ENCODE results near the gene ATF3. TPM values are rescaled to one million over a fixed set of nuclear protein-coding genes. Genes with fewer than 3 reads are reported as not detected.

ATF3 gene
- total RNA-seq, 1 donor from 2014 or later: 1.8 TPM

GRCh38 chr1:212622906-212623305 lies 14.3 kb downstream of the ATF3 start:
- H3K9me3 Mint-ChIP-seq (ENCODE audit: unreplicated experiment): no peaks in the 10 kb centered on the region
- no peak overlapping the region for H3K27ac Mint-ChIP-seq (ENCODE audit: unreplicated experiment)
- peaks cover 20% of the 10 kb centered on the region for H3K4me1 Mint-ChIP-seq (ENCODE audit: unreplicated experiment)
- TF ChIP-seq, protein P1, sequence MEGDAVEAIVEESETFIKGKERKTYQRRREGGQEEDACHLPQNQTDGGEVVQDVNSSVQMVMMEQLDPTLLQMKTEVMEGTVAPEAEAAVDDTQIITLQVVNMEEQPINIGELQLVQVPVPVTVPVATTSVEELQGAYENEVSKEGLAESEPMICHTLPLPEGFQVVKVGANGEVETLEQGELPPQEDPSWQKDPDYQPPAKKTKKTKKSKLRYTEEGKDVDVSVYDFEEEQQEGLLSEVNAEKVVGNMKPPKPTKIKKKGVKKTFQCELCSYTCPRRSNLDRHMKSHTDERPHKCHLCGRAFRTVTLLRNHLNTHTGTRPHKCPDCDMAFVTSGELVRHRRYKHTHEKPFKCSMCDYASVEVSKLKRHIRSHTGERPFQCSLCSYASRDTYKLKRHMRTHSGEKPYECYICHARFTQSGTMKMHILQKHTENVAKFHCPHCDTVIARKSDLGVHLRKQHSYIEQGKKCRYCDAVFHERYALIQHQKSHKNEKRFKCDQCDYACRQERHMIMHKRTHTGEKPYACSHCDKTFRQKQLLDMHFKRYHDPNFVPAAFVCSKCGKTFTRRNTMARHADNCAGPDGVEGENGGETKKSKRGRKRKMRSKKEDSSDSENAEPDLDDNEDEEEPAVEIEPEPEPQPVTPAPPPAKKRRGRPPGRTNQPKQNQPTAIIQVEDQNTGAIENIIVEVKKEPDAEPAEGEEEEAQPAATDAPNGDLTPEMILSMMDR (IDR thresholded peaks at IDR 0.05; ENCODE audit: unreplicated experiment): no peak
- DNase-seq (ENCODE audit: low spot score): no peak
- H3K36me3 Mint-ChIP-seq (ENCODE audit: low read depth, unreplicated experiment): no peaks in the 10 kb centered on the region
- H3K4me3 Mint-ChIP-seq (ENCODE audit: unreplicated experiment): no peak overlapping the region
- H3K27me3 Mint-ChIP-seq (ENCODE audit: unreplicated experiment): no peaks in the 10 kb centered on the region

- DNase-seq (ENCODE audit: low spot score): no peak
- H3K4me1 Mint-ChIP-seq (ENCODE audit: unreplicated experiment): peaks cover 20% of the 10 kb centered on the region
- no peak overlapping the region for H3K4me3 Mint-ChIP-seq (ENCODE audit: unreplicated experiment)
- no peaks in the 10 kb centered on the region for H3K36me3 Mint-ChIP-seq (ENCODE audit: low read depth, unreplicated experiment)
- H3K27me3 Mint-ChIP-seq (ENCODE audit: unreplicated experiment): no peaks in the 10 kb centered on the region
- H3K9me3 Mint-ChIP-seq (ENCODE audit: unreplicated experiment): no peaks in the 10 kb centered on the region
- no peak overlapping the region for H3K27ac Mint-ChIP-seq (ENCODE audit: unreplicated experiment)
- TF ChIP-seq, protein P1 (IDR thresholded peaks at IDR 0.05; ENCODE audit: unreplicated experiment): no peak
These were observed 15.0 kb downstream of the ATF3 start for GRCh38 chr1:212623603-212624002.

DNA sequence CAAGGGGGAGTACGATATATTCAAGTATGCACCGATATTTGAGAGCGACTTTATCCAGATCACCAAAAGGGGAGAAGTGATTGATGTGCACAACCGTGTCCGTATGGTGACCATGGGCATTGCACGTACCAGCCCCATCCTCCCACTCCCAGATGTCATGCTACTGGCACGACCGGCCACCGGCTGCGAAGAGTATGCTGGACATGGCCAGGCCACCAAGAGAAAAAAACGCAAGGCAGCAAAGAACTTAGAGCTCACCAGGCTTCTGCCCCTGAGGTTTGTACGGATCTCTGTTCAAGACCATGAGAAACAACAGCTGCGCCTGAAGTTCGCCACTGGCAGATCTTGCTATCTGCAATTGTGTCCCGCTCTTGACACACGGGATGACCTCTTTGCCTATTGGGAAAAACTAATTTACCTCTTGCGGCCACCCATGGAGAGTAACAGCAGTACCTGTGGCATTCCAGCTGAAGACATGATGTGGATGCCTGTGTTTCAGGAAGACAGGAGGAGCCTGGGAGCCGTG lies 16.5 kb downstream of the ATF3 start:
- DNase-seq (ENCODE audit: low spot score): no peak
- TF ChIP-seq, protein P1 (IDR thresholded peaks at IDR 0.05; ENCODE audit: unreplicated experiment): no peak
- H3K36me3 Mint-ChIP-seq (ENCODE audit: low read depth, unreplicated experiment): no peaks in the 10 kb centered on the region

GRCh38 chr1:212625781-212626450 lies 17.4 kb downstream of the ATF3 start:
- H3K27me3 Mint-ChIP-seq (ENCODE audit: unreplicated experiment): no peaks in the 10 kb centered on the region
- H3K36me3 Mint-ChIP-seq (ENCODE audit: low read depth, unreplicated experiment): no peaks in the 10 kb centered on the region
- peaks cover 20% of the 10 kb centered on the region for H3K4me1 Mint-ChIP-seq (ENCODE audit: unreplicated experiment)
- TF ChIP-seq, protein P1 (IDR thresholded peaks at IDR 0.05; ENCODE audit: unreplicated experiment): no peak
- DNase-seq (ENCODE audit: low spot score): no peak
- no peak overlapping the region for H3K4me3 Mint-ChIP-seq (ENCODE audit: unreplicated experiment)
- H3K9me3 Mint-ChIP-seq (ENCODE audit: unreplicated experiment): no peaks in the 10 kb centered on the region
- H3K27ac Mint-ChIP-seq (ENCODE audit: unreplicated experiment): no peak overlapping the region

More for the DNA sequence above, 16.5 kb downstream of the ATF3 start:
- Mint-ChIP-seq H3K27me3 (ENCODE audit: unreplicated experiment) (no peaks in the 10 kb centered on the region), H3K4me3 (ENCODE audit: unreplicated experiment) (no peak overlapping the region), H3K9me3 (ENCODE audit: unreplicated experiment) (no peaks in the 10 kb centered on the region), H3K4me1 (ENCODE audit: unreplicated experiment) (peaks cover 20% of the 10 kb centered on the region), H3K27ac (ENCODE audit: unreplicated experiment) (no peak overlapping the region)

- H3K27ac Mint-ChIP-seq (ENCODE audit: unreplicated experiment): no peak overlapping the region
- TF ChIP-seq, protein P1 (IDR thresholded peaks at IDR 0.05; ENCODE audit: unreplicated experiment): no peak
- H3K36me3 Mint-ChIP-seq (ENCODE audit: low read depth, unreplicated experiment): no peaks in the 10 kb centered on the region
- H3K4me1 Mint-ChIP-seq (ENCODE audit: unreplicated experiment): no peaks in the 10 kb centered on the region
- no peak overlapping the region for H3K4me3 Mint-ChIP-seq (ENCODE audit: unreplicated experiment)
- no peak for DNase-seq (ENCODE audit: low spot score)
- no peaks in the 10 kb centered on the region for H3K27me3 Mint-ChIP-seq (ENCODE audit: unreplicated experiment)
- no peaks in the 10 kb centered on the region for H3K9me3 Mint-ChIP-seq (ENCODE audit: unreplicated experiment)
These were observed 19.5 kb downstream of the ATF3 start for GRCh38 chr1:212628046-212628445.
